ENCODE results near the gene THOC1.
A peak's percentile ranks its signal among the peaks of the same experiment; 100 is the strongest.

The THOC1 gene

DNA sequence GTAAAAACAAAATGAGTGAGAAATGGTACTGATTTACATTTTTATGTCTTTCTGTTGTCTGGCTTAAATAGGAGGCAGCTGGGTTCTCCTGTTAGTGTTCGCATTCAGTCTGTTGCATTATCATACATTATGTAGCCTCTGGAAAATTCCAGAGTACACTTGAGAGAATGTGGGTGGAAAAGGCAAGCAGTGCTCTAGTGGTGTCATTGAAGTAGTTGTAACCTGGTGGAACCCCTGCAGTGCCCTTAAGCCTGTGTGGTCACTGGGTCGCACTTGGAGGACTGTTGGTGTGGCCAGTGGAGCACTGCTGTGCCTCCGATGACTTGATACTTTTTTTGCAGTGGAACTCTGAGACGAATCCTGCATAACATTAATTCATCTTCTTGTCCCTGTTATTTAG, 57.1 kb downstream of the THOC1 start:
- no peak overlapping the region for H3K23ac ChIP-seq (ENCODE audit: low read length in 2 of 2)
- H3K4ac ChIP-seq (ENCODE audit: low read depth in 1 of 2, low read length in 2 of 2): no peak overlapping the region
- no peak overlapping the region for H3K14ac ChIP-seq (ENCODE audit: low read length in 2 of 2)
- H3K27ac ChIP-seq (ENCODE audit: low read length, poor library complexity, severe bottlenecking): no peak overlapping the region
- H3K18ac ChIP-seq (ENCODE audit: low read depth in 1 of 2, low read length in 2 of 2): no peak overlapping the region
- peaks cover 2% of the 10 kb centered on the region for H3K4me1 ChIP-seq (ENCODE audit: control insufficient read depth, insufficient read depth, low read depth, low read length)
- no peak overlapping the region for H3K9ac ChIP-seq (ENCODE audit: low read length)
- peaks cover 12 to 87% of the 10 kb centered on the region in 2 experiments for H3K36me3 ChIP-seq (ENCODE audit: control insufficient read depth in 1 of 2, insufficient read depth in 2 of 2, low read depth in 1 of 2, low read length in 2 of 2)
- H3K9me3 ChIP-seq (ENCODE audit: control insufficient read depth, low read length): no peaks in the 10 kb centered on the region
- H3K27me3 ChIP-seq (ENCODE audit: control insufficient read depth in 1 of 2, insufficient read depth in 1 of 2, low read length in 2 of 2): no peaks in the 10 kb centered on the region
- H3K4me2 ChIP-seq (ENCODE audit: low read length, poor library complexity, severe bottlenecking): no peak overlapping the region
- H4K8ac ChIP-seq (ENCODE audit: low read length): no peak overlapping the region
- no peak overlapping the region for H2AK5ac ChIP-seq (ENCODE audit: low read length, severe bottlenecking)
- H2BK120ac ChIP-seq (ENCODE audit: low read depth, low read length): no peak overlapping the region
- H3K79me1 ChIP-seq (replicated peaks; ENCODE audit: low read length, poor library complexity, severe bottlenecking): peaks cover 14% of the 10 kb centered on the region
- no peak overlapping the region for H2AFZ ChIP-seq (ENCODE audit: low read depth, low read length)
- WGBS: 96% methylated on average over 3 of the region's 4 CpGs
- no peak overlapping the region for H2BK5ac ChIP-seq (ENCODE audit: low read depth, low read length, poor library complexity, severe bottlenecking)
- no peak overlapping the region for H2BK15ac ChIP-seq (ENCODE audit: low read depth, poor library complexity, severe bottlenecking)
- no peak for DNase-seq
- H2BK12ac ChIP-seq (ENCODE audit: low read length in 2 of 2): peak overlapping the region in 1 of 2 experiments; percentile 66
- no peak overlapping the region for H4K91ac ChIP-seq (ENCODE audit: low read length)
- no peak overlapping the region for H3K4me3 ChIP-seq (ENCODE audit: insufficient read depth in 1 of 2, low read depth in 1 of 2, low read length in 2 of 2)

DNA sequence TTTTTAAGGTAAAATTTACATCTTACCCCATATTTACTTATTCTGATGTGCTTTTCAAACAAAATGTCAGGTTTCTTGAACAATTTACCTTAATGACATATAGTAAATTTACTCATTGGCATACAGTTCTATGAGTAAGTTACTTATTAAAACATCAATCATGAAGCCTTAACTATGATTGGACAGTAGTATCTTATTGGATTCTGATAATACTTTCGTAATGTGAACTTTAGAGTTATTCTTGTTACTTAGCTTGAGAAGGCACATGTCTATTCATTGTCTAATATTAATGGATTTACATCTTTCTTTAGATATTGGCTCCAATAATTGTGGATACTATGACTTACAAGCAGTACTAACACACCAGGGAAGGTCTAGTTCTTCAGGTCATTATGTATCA, 57.8 kb downstream of the THOC1 start:
- no peak overlapping the region for H2BK12ac ChIP-seq (ENCODE audit: low read length in 2 of 2)
- DNase-seq: no peak
- H3K14ac ChIP-seq (ENCODE audit: low read length in 2 of 2): no peak overlapping the region
- no peak overlapping the region for H3K4me3 ChIP-seq (ENCODE audit: insufficient read depth in 1 of 2, low read depth in 1 of 2, low read length in 2 of 2)
- no peak overlapping the region for H3K9ac ChIP-seq (ENCODE audit: low read length)
- H4K91ac ChIP-seq (ENCODE audit: low read length): no peak overlapping the region
- no peaks in the 10 kb centered on the region for H3K9me3 ChIP-seq (ENCODE audit: control insufficient read depth, low read length)
- H3K27ac ChIP-seq (ENCODE audit: low read length, poor library complexity, severe bottlenecking): no peak overlapping the region
- H2AFZ ChIP-seq (ENCODE audit: low read depth, low read length): no peak overlapping the region
- no peak overlapping the region for H2BK15ac ChIP-seq (ENCODE audit: low read depth, poor library complexity, severe bottlenecking)
- no peak overlapping the region for H2BK120ac ChIP-seq (ENCODE audit: low read depth, low read length)
- no peak overlapping the region for H4K8ac ChIP-seq (ENCODE audit: low read length)
- WGBS: no CpG with 5 or more reads among the region's 1 CpG
- no peak overlapping the region for H3K4me2 ChIP-seq (ENCODE audit: low read length, poor library complexity, severe bottlenecking)
- H3K23ac ChIP-seq (ENCODE audit: low read length in 2 of 2): no peak overlapping the region
- H3K18ac ChIP-seq (ENCODE audit: low read depth in 1 of 2, low read length in 2 of 2): no peak overlapping the region
- no peak overlapping the region for H3K4ac ChIP-seq (ENCODE audit: low read depth in 1 of 2, low read length in 2 of 2)
- peaks cover 14 to 87% of the 10 kb centered on the region in 2 experiments for H3K36me3 ChIP-seq (ENCODE audit: control insufficient read depth in 1 of 2, insufficient read depth in 2 of 2, low read depth in 1 of 2, low read length in 2 of 2)
- no peak overlapping the region for H2AK5ac ChIP-seq (ENCODE audit: low read length, severe bottlenecking)
- H3K27me3 ChIP-seq (ENCODE audit: control insufficient read depth in 1 of 2, insufficient read depth in 1 of 2, low read length in 2 of 2): no peaks in the 10 kb centered on the region
- peaks cover 2% of the 10 kb centered on the region for H3K4me1 ChIP-seq (ENCODE audit: control insufficient read depth, insufficient read depth, low read depth, low read length)
- peaks cover 14% of the 10 kb centered on the region for H3K79me1 ChIP-seq (replicated peaks; ENCODE audit: low read length, poor library complexity, severe bottlenecking)
- H2BK5ac ChIP-seq (ENCODE audit: low read depth, low read length, poor library complexity, severe bottlenecking): no peak overlapping the region

DNA sequence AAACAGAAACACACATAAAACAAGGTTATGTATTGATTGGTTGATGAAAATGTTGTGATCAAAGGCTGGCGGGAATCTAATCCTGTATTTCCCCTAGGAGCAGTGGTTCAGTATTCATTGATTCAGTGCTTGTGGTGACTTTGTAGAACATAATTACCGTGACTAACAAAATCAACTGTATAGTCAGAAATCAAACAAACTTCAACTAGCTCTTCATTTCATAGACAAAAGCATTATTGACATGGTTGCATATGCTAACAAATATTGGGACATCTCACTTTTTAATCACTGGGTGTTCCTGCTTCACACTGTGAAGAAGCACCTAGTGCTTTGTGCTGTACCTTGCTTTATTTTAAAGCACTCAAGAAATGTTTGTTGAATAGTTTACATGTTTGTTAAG, 68.1 kb downstream of the THOC1 start:
- WGBS: 100% methylated on average over 1 of the region's 2 CpGs
- no peaks in the 10 kb centered on the region for H3K4me1 ChIP-seq (ENCODE audit: control insufficient read depth, insufficient read depth, low read depth, low read length)
- no peak for DNase-seq

DNA sequence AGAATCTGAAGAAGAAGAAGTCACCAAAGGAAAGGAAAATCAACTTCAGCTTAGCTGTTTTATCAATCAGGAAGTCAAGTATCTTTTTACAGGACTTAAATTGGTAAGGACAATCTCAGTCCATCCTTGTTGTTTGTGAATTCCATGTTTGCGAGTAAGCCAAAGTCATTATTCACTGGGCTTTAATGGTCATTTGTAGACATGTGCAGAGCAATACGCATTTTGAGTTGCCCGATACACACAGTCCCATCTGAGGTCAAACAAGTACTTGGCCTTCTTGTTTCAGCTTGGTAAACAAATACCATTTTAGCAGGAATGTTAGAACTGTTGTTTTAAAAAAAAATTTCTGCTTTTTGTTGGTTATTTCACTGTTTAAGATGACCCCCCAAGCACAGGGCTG, 68.6 kb downstream of the THOC1 start:
- H3K27ac ChIP-seq (ENCODE audit: low read length, poor library complexity, severe bottlenecking): no peak overlapping the region
- H3K27me3 ChIP-seq (ENCODE audit: control insufficient read depth in 1 of 2, insufficient read depth in 1 of 2, low read length in 2 of 2): no peaks in the 10 kb centered on the region
- no peak overlapping the region for H2BK12ac ChIP-seq (ENCODE audit: low read length in 2 of 2)
- H2AK5ac ChIP-seq (ENCODE audit: low read length, severe bottlenecking): no peak overlapping the region
- no peaks in the 10 kb centered on the region for H3K9me3 ChIP-seq (ENCODE audit: control insufficient read depth, low read length)
- H2BK5ac ChIP-seq (ENCODE audit: low read depth, low read length, poor library complexity, severe bottlenecking): no peak overlapping the region
- no peak overlapping the region for H2BK15ac ChIP-seq (ENCODE audit: low read depth, poor library complexity, severe bottlenecking)
- H3K14ac ChIP-seq (ENCODE audit: low read length in 2 of 2): no peak overlapping the region
- H4K91ac ChIP-seq (ENCODE audit: low read length): no peak overlapping the region
- no peaks in the 10 kb centered on the region for H3K4me1 ChIP-seq (ENCODE audit: control insufficient read depth, insufficient read depth, low read depth, low read length)
- H2BK120ac ChIP-seq (ENCODE audit: low read depth, low read length): no peak overlapping the region
- peak; percentile 45 for DNase-seq
- H3K4ac ChIP-seq (ENCODE audit: low read depth in 1 of 2, low read length in 2 of 2): no peak overlapping the region
- peaks cover 19% of the 10 kb centered on the region for H3K79me1 ChIP-seq (replicated peaks; ENCODE audit: low read length, poor library complexity, severe bottlenecking)
- H3K18ac ChIP-seq (ENCODE audit: low read depth in 1 of 2, low read length in 2 of 2): no peak overlapping the region
- WGBS: 23% methylated on average over 3 of the region's 3 CpGs
- peaks cover 16 to 82% of the 10 kb centered on the region in 2 experiments for H3K36me3 ChIP-seq (ENCODE audit: control insufficient read depth in 1 of 2, insufficient read depth in 2 of 2, low read depth in 1 of 2, low read length in 2 of 2)
- H3K4me2 ChIP-seq (ENCODE audit: low read length, poor library complexity, severe bottlenecking): no peak overlapping the region
- H3K4me3 ChIP-seq (ENCODE audit: insufficient read depth in 1 of 2, low read depth in 1 of 2, low read length in 2 of 2): no peak overlapping the region
- no peak overlapping the region for H2AFZ ChIP-seq (ENCODE audit: low read depth, low read length)
- no peak overlapping the region for H3K23ac ChIP-seq (ENCODE audit: low read length in 2 of 2)
- no peak overlapping the region for H4K8ac ChIP-seq (ENCODE audit: low read length)
- no peak overlapping the region for H3K9ac ChIP-seq (ENCODE audit: low read length)

More for the DNA sequence above, 68.1 kb downstream of the THOC1 start:
- H2BK120ac ChIP-seq (ENCODE audit: low read depth, low read length): no peak overlapping the region
- H3K4me3 ChIP-seq (ENCODE audit: insufficient read depth in 1 of 2, low read depth in 1 of 2, low read length in 2 of 2): no peak overlapping the region
- H4K8ac ChIP-seq (ENCODE audit: low read length): no peak overlapping the region
- no peak overlapping the region for H2BK5ac ChIP-seq (ENCODE audit: low read depth, low read length, poor library complexity, severe bottlenecking)
- no peak overlapping the region for H3K18ac ChIP-seq (ENCODE audit: low read depth in 1 of 2, low read length in 2 of 2)
- no peak overlapping the region for H2BK12ac ChIP-seq (ENCODE audit: low read length in 2 of 2)
- H3K36me3 ChIP-seq (ENCODE audit: control insufficient read depth in 1 of 2, insufficient read depth in 2 of 2, low read depth in 1 of 2, low read length in 2 of 2): peaks cover 16 to 86% of the 10 kb centered on the region in 2 experiments
- H3K9ac ChIP-seq (ENCODE audit: low read length): no peak overlapping the region
- no peak overlapping the region for H3K23ac ChIP-seq (ENCODE audit: low read length in 2 of 2)
- H3K4me2 ChIP-seq (ENCODE audit: low read length, poor library complexity, severe bottlenecking): no peak overlapping the region
- H3K79me1 ChIP-seq (replicated peaks; ENCODE audit: low read length, poor library complexity, severe bottlenecking): peaks cover 19% of the 10 kb centered on the region
- H2AFZ ChIP-seq (ENCODE audit: low read depth, low read length): no peak overlapping the region
- no peak overlapping the region for H3K27ac ChIP-seq (ENCODE audit: low read length, poor library complexity, severe bottlenecking)
- H3K9me3 ChIP-seq (ENCODE audit: control insufficient read depth, low read length): no peaks in the 10 kb centered on the region
- H3K4ac ChIP-seq (ENCODE audit: low read depth in 1 of 2, low read length in 2 of 2): no peak overlapping the region
- H2BK15ac ChIP-seq (ENCODE audit: low read depth, poor library complexity, severe bottlenecking): no peak overlapping the region
- H3K14ac ChIP-seq (ENCODE audit: low read length in 2 of 2): no peak overlapping the region
- no peak overlapping the region for H2AK5ac ChIP-seq (ENCODE audit: low read length, severe bottlenecking)
- no peaks in the 10 kb centered on the region for H3K27me3 ChIP-seq (ENCODE audit: control insufficient read depth in 1 of 2, insufficient read depth in 1 of 2, low read length in 2 of 2)
- no peak overlapping the region for H4K91ac ChIP-seq (ENCODE audit: low read length)
